ENCODE data around the gene C19orf12. TPM values are rescaled to one million over a fixed set of nuclear protein-coding genes. Genes with fewer than 3 reads are reported as not detected.

Gene C19orf12
- total RNA-seq, 3 donors from 2014 or later (not counting 1 experiment from before 2014, with no cell fraction given), result 33.1 to 52.6 (median 47.5) TPM

- no peaks in the 10 kb centered on the region for H3K36me3 ChIP-seq (ENCODE audit: control insufficient read depth, insufficient read depth, low read length)
- H3K9me3 ChIP-seq (ENCODE audit: control insufficient read depth, insufficient read depth, low read length), result no peaks in the 10 kb centered on the region
- H3K27me3 ChIP-seq (ENCODE audit: control insufficient read depth, insufficient read depth, low read length), result no peaks in the 10 kb centered on the region
- H3K4me1 ChIP-seq (ENCODE audit: control insufficient read depth, insufficient read depth, low read length), result no peaks in the 10 kb centered on the region
- no peak for ATAC-seq
- H3K4me3 Mint-ChIP-seq, result no peak overlapping the region
- DNase-seq, result no peak
- no peaks in the 10 kb centered on the region for H3K4me1 Mint-ChIP-seq
- H3K9me3 Mint-ChIP-seq, result no peaks in the 10 kb centered on the region
- H3K27ac Mint-ChIP-seq, result no peak overlapping the region
- no peak overlapping the region for H3K27ac ChIP-seq (ENCODE audit: low read length)
- TF ChIP-seq CTCF (IDR thresholded peaks at IDR 0.05), result no peak
- H3K27me3 Mint-ChIP-seq (ENCODE audit: low read depth in 2 of 2), result peaks cover 6 to 13% of the 10 kb centered on the region in 2 donors
- H3K36me3 Mint-ChIP-seq, result no peaks in the 10 kb centered on the region
- H3K4me3 ChIP-seq (ENCODE audit: low read length), result no peak overlapping the region
- WGBS (ENCODE audit: insufficient coverage), result 94% methylated on average over 16 of the region's 16 CpGs
- intact Hi-C loops (cut with micrococcal nuclease), result no loop called here
These were observed 38.3 kb upstream of the C19orf12 start for GRCh38 chr19:29753190-29753933.

- H3K4me1 Mint-ChIP-seq, result no peaks in the 10 kb centered on the region
- ATAC-seq (no peak), DNase-seq (no peak)
- WGBS (ENCODE audit: insufficient coverage), result 89% methylated on average over 11 of the region's 11 CpGs
- H3K4me3 Mint-ChIP-seq, result no peak overlapping the region
- Histone ChIP-seq H3K4me3 (ENCODE audit: low read length) (no peak overlapping the region), H3K9me3 (ENCODE audit: control insufficient read depth, insufficient read depth, low read length) (no peaks in the 10 kb centered on the region), H3K4me1 (ENCODE audit: control insufficient read depth, insufficient read depth, low read length) (no peaks in the 10 kb centered on the region), H3K27me3 (ENCODE audit: control insufficient read depth, insufficient read depth, low read length) (no peaks in the 10 kb centered on the region), H3K27ac (ENCODE audit: low read length) (no peak overlapping the region), H3K36me3 (ENCODE audit: control insufficient read depth, insufficient read depth, low read length) (no peaks in the 10 kb centered on the region)
- no peaks in the 10 kb centered on the region for H3K36me3 Mint-ChIP-seq
- no peak overlapping the region for H3K27ac Mint-ChIP-seq
- peaks cover 6 to 13% of the 10 kb centered on the region in 2 donors for H3K27me3 Mint-ChIP-seq (ENCODE audit: low read depth in 2 of 2)
- intact Hi-C loops (cut with micrococcal nuclease), result no loop called here
- no peaks in the 10 kb centered on the region for H3K9me3 Mint-ChIP-seq
- TF ChIP-seq CTCF (IDR thresholded peaks at IDR 0.05), result no peak
These were observed 37.5 kb upstream of the C19orf12 start for GRCh38 chr19:29752450-29753025.

GRCh38 chr19:29751932-29752331, 36.9 kb upstream of the C19orf12 start:
- H3K4me1 ChIP-seq (ENCODE audit: control insufficient read depth, insufficient read depth, low read length), result no peaks in the 10 kb centered on the region
- no peaks in the 10 kb centered on the region for H3K36me3 ChIP-seq (ENCODE audit: control insufficient read depth, insufficient read depth, low read length)
- H3K9me3 Mint-ChIP-seq, result no peaks in the 10 kb centered on the region
- no peaks in the 10 kb centered on the region for H3K9me3 ChIP-seq (ENCODE audit: control insufficient read depth, insufficient read depth, low read length)
- peaks cover 6 to 13% of the 10 kb centered on the region in 2 donors for H3K27me3 Mint-ChIP-seq (ENCODE audit: low read depth in 2 of 2)
- intact Hi-C loops (cut with micrococcal nuclease), result no loop called here
- H3K27ac Mint-ChIP-seq, result no peak overlapping the region
- no peak for DNase-seq
- no peaks in the 10 kb centered on the region for H3K4me1 Mint-ChIP-seq
- no peak overlapping the region for H3K27ac ChIP-seq (ENCODE audit: low read length)
- H3K36me3 Mint-ChIP-seq, result no peaks in the 10 kb centered on the region
- no peak overlapping the region for H3K4me3 ChIP-seq (ENCODE audit: low read length)
- TF ChIP-seq CTCF (IDR thresholded peaks at IDR 0.05), result no peak
- no peak for ATAC-seq
- H3K27me3 ChIP-seq (ENCODE audit: control insufficient read depth, insufficient read depth, low read length), result no peaks in the 10 kb centered on the region
- H3K4me3 Mint-ChIP-seq, result no peak overlapping the region
- 98% methylated on average over 3 of the region's 3 CpGs for WGBS (ENCODE audit: insufficient coverage)
